ENCODE data around the gene GDI1.

Gene GDI1

DNA sequence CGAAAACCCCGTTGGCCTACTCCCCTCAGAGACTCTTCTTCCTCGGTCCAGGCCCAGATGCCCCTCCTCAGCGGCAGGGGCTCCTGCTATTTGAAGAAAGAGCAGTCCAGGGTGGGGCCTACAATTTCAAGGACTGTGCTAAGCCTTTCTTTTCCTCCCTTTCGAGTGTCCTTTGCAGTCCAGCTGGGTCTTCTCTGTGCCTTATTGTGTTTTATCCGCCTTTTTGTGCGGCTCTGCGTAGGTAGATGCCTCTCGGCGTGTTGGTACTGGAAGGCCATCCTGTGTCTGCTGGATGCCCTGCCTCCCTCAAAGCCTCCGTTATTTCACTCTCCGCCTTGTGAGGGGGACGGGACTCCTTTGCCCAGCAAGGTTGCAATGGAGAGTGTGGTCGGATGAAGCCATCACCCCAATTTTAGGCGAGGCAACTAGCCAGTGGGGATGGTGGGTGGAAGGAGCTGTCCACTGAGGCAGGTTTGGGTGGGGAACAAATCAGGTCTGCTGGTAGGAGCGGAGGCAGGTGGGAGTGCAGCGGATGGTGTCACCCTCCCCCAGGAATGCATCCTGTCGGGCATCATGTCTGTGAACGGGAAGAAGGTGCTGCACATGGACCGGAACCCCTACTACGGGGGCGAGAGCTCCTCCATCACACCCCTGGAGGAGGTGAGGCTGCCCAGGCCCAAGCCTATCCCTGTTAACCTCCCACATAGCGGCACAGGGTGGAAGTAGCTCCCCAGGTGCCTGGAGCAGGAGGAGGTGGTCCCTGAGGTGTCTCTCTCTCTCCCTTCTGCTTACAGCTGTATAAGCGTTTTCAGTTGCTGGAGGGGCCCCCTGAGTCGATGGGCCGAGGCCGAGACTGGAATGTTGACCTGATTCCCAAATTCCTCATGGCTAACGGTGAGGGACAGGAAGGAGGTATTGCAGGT is 1.3 kb downstream of the GDI1 start:
- DNase-seq (ENCODE audit: low read depth) = no peak

DNA sequence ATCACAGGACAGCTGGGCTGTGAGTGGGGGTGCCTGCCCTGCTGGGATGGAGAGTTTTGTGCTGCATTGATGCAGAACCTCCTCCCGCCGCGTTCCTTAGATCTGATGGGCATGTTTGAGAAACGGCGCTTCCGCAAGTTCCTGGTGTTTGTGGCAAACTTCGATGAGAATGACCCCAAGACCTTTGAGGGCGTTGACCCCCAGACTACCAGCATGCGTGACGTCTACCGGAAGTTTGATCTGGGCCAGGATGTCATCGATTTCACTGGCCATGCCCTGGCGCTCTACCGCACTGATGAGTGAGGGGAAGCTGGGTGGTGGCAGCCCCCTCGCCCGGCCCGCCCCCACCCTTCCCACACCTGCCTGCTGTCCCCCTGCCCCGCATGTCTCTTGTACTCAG is 2.9 kb downstream of the GDI1 start:
- DNase-seq (ENCODE audit: low read depth) = no peak

DNA sequence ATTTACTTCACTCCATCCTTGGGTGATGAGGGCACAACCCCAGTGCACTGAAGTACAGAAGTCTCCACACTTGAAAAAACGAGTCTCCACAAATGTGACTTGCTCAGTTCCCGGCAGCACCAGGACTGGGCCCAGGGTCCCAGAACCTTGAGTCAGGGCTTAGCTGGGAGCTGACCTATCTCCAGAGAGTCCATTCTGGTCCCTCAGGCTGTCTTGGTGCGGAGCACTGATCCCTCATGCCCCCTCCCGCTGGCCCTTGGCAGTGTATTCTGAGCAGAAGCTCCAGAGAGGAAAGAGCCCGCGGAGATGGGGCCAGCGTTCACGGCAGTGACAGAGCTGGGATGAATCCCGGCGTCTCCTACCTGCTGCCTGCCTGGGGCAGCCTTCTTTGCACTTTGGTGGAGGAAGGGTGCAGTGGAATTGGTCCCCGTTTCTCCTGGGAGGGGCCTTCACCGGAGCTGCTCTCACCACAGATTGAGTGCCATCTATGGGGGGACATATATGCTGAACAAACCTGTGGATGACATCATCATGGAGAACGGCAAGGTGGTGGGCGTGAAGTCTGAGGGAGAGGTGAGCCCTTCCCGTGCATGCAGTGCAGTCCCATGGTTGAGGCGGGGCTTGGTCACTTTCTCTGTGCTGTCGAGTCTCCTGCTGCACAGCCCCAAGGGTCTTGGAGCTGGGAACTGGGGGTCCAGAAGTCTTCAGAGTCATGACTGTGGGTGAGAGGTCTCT is 3.8 kb downstream of the GDI1 start:
- DNase-seq (ENCODE audit: low read depth) = no peak

DNA sequence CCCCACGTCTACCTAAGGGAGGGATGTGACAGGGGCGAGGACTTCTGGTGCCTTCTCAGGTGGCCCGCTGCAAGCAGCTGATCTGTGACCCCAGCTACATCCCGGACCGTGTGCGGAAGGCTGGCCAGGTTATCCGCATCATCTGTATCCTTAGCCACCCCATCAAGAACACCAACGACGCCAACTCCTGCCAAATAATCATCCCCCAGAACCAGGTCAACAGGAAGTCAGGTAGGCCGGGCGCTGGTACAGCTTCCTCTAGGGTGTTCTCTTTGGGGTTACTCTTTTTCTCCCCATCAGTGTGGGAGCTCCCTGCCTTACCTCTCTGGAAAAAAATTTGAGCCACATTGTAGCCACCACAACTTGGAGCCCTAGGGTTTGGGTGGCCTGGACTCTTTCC is 4.6 kb downstream of the GDI1 start:
- no peak for DNase-seq (ENCODE audit: low read depth)

DNA sequence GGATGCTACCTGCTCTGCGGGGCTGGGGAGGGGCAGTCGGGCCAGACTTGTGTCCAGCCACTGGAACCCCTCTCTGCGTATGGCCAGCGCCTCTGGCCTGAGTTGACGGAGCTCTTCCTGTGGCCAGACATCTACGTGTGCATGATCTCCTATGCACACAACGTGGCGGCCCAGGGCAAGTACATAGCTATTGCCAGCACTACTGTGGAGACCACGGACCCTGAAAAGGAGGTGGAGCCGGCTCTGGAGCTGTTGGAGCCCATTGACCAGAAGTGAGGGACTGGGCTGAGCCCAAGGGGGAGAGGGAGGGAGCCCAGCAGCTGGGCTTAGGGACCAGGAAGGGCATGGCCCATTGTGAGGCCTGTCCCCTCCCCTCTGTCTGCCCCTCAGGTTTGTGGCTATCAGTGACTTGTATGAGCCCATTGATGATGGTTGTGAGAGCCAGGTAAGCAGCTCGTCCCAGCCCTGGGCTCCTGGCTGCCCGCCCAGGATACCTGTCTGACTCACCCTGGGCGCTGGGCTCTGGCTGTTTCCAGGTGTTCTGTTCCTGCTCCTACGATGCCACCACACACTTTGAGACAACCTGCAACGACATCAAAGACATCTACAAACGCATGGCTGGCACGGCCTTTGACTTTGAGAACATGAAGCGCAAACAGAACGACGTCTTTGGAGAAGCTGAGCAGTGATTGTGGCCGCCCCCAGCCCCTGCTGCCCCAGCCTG is 5.2 kb downstream of the GDI1 start:
- DNase-seq (ENCODE audit: low read depth) = no peak

DNA sequence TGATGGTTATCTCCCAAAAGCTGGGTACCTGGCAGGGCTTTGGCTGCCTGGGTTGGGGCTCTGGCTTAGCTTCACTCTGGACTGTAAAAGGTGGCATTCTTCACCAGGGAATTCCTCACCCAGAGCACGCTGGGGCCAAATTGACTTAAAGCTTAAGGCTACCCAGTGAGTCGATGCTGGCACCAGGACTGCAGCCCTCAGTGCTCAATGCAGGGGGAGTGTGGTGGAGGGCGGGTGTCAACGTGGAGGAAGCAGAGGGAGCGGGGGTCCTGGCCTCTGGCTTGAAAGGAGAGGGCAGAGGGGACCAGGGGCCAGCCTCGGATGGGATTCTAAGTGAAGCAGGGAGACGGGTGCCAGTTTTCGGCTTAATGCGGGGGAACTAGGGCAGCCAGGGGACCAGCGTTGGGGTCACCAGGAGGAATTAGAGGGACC is 6.5 kb downstream of the GDI1 start:
- no peak for DNase-seq (ENCODE audit: low read depth)

DNA sequence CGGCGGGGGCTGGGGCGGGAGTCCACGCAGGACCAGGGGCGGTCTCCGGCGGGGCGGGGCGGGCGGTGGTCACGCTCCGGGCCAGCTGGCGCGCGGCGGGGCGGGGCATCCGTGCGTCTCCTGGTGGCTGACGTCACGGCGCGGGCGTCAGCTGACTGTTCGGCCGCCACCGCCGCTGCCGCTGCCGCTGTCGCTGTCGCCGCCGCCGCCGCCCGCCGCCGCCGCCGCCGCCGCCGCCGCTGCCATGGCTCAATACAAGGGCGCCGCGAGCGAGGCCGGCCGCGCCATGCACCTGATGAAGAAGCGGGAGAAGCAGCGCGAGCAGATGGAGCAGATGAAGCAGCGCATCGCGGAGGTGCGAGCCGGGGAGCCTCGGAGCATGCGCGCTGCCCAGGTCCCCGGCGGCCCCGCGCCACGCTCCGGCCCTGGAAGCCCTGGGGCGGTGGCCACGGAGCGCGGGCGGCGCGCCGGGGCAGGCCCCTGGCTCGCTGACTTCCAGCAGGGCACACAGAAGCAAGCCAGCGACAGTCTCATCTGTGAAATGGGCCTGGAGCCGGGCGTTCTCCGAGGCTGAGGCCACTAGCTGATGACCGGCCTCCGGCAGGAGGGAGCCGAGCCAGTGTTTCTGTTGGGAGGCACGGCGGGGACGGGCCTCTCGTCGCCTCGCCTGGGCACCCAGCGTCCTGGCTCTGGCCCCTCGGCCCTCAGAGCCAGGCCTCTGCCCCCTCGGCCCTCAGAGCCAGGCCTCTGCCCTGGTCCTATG is 7.2 kb downstream of the GDI1 start, which contains the start of gene FAM50A:
Gene FAM50A (plus strand): TSS at position 150 of the 763 bp plus-strand sequence. CDS start 95 bp downstream, at position 245.
- DNase-seq (ENCODE audit: low read depth) = peak; percentile 51

DNA sequence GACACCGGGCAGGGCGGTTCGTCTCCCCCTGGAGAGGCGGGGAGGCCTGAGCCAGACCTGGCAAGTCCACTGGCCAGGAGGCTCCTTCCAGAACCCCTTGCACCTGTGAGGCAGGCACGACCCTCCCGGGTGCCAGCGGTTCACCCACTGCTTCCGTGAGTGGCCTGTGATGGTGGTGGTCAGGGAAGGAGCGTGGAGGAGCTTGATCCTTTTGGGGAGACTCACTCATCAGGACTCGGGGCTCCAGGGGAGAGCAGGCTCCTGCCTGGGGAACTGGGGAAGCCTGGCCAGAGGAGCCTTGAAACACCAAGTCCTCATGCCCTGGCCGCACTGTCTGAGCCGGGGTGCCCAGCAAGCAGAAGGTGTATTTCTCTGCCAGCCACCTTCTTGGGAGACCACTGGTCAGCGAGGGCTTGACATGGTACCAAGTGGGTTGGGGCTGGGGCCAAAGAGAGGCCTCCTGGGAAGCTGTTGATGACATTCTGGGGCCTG is 7.8 kb downstream of the GDI1 start:
- no peak for DNase-seq (ENCODE audit: low read depth)

DNA sequence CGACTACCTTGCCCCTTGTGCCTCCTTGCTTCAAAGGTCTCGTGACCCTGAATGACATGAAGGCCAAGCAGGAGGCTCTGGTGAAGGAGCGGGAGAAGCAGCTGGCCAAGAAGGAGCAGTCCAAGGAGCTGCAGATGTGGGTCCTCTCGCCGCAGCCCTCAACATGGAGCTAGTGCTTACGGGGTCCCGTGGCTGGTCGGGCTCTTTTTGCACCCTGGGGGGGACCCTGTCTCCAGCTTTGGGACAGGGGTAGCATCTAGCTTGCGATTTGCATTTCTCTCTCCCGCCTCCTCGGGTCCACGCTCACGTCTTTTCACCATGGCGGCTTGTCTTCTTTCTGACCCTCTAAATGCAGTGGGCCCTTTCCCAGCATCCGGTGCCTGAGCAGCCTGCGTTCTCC is 8.8 kb downstream of the GDI1 start:
- no peak for DNase-seq (ENCODE audit: low read depth)

- DNase-seq (ENCODE audit: low read depth) = no peak
Observed at GRCh38 chrX:154446430-154446829, 9.5 kb downstream of the GDI1 start.

GRCh38 chrX:154448484-154448883 is 11.5 kb downstream of the GDI1 start:
- DNase-seq (ENCODE audit: low read depth) = no peak

DNA sequence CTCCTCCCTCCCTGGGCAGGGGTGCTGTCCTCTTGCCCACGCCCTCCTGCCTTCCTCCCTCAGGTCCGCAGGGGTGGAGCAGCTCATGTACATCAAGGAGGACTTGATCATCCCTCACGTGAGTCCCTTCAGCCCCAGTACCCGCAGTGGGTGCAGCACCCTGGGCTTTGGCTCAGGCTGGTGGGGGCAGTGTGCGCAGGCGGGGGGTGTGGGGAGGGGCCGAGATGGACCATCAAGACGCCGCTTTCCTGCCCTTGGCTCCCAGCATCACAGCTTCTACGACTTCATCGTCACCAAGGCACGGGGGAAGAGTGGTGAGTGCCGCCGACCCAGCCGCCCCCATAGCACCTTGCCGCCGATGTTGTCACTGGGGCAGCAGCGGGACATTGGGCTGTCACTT is 12.7 kb downstream of the GDI1 start:
- DNase-seq (ENCODE audit: low read depth) = no peak

DNA sequence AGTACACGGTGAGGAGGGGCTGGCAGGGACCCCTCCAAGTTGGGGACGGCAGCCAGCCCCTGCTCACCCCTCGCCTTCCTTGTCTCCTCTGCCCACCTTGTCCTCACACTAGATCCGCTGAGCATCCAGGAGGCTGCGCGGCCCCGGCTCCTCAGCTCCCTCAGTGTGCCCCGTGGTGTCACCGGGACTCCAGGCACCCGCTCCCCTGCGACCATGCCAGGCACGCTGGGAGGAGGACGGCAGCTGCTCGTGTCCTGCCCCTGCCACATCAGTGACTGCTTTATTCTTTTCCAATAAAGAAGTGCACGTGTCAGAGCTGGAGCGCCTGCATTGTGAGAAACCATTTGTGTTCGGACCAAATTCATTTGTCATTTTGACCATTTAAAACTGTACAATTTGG is 13.4 kb downstream of the GDI1 start:
- DNase-seq (ENCODE audit: low read depth) = no peak

- no peak for DNase-seq (ENCODE audit: low read depth)
Observed at GRCh38 chrX:154452823-154453222, 15.9 kb downstream of the GDI1 start.

DNA sequence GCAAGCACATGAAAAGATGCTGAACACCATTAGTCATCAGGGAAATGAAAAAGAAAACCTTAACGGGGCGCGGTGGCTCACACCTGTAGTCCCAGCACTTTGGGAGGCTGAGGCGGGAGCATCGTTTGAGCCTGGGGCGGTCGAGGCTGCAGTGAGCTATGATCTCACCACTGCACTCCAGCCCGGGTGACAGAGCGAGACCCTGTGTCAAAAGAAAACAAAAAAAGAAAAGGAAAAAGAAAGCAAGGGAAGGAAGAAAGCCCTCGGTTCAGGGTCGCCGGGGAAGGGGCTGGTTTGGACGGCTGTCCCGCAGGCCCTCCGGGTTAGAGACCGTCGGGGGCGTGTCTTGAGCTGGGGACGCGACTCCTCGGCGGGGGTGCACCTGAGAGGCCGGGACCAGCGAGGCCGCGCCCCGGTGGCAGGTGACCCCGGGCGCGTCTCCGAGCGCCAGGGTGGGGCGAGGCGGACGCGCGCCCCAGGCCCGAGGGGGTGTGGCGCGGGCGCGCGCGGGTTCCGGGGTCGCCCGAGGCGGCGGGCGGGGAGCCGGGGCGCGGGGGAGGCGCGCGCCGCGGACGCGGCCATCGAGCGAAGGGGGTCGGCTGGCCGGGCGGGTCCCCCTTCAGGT is 20.6 kb downstream of the GDI1 start:
- DNase-seq (ENCODE audit: low read depth) = no peak

- no peak for DNase-seq (ENCODE audit: low read depth)
Observed at GRCh38 chrX:154458116-154458953, 21.4 kb downstream of the GDI1 start, which contains the start of gene PLXNA3. PLXNA3 (plus strand) TSS chrX:154458281; CDS start chrX:154460184, 1,903 bp downstream.

GRCh38 chrX:154458954-154459778 is 22.2 kb downstream of the GDI1 start:
- DNase-seq (ENCODE audit: low read depth) = no peak

GRCh38 chrX:154459832-154460231 is 22.9 kb downstream of the GDI1 start:
- no peak for DNase-seq (ENCODE audit: low read depth)

GRCh38 chrX:154460326-154460725 is 23.4 kb downstream of the GDI1 start:
- no peak for DNase-seq (ENCODE audit: low read depth)

Measured in iris pigment epithelial cell (primary cell).